AG04449 (cell line): Measurements from ENCODE around the gene OTC.

Experiments
- CTCF ChIA-PET: fragments of 350-600 bp; formaldehyde crosslinking; extraction: SDS; loops from one replicate; lab custom pipeline; 2021; ENCODE audit warnings: antibody characterized with exemption; lab: Yijun Ruan, JAX
- POLR2A ChIA-PET: fragments of 400-600, 350-600 bp; formaldehyde crosslinking; extraction: SDS; loops from one replicate; lab custom pipeline; 2020; ENCODE audit warnings: antibody characterized with exemption, inconsistent platforms; lab: Yijun Ruan, JAX
- DNase-seq: peaks from one replicate; pipeline ENCODE4 v3.0.0-alpha.2; 2010; ENCODE audit warnings: low read depth, low spot score
- H3K4me3 ChIP-seq: 2 replicates; pipeline ENCODE4 v1.5.1; 2011; ENCODE audit warnings: low read depth, mild to moderate bottlenecking, control low read depth, low read length
- CTCF ChIP-seq: IDR thresholded peaks from one replicate; pipeline ENCODE4 v1.5.1; 2011; ENCODE audit warnings: mild to moderate bottlenecking, moderate library complexity, low read length, control low read depth, inconsistent platforms; ENCODE audit not compliant: insufficient read depth; ENCODE audit errors: missing control alignments

Gene OTC

GRCh38 chrX:38365954-38366353 lies 13.6 kb downstream of the OTC start:
- ChIA-PET CTCF (no interaction called here), POLR2A (no interaction called here)
- no peak for DNase-seq
- TF ChIP-seq CTCF, result no peak
- no peak overlapping the region for H3K4me3 ChIP-seq

GRCh38 chrX:38368774-38369173 lies 16.4 kb downstream of the OTC start:
- H3K4me3 ChIP-seq, result no peak overlapping the region
- ChIA-PET CTCF (no interaction called here), POLR2A (no interaction called here)
- DNase-seq, result no peak
- no peak for TF ChIP-seq CTCF

GRCh38 chrX:38371641-38372040 lies 19.2 kb downstream of the OTC start:
- DNase-seq, result no peak

GRCh38 chrX:38374431-38374830 lies 22.0 kb downstream of the OTC start:
- ChIA-PET CTCF (no interaction called here), POLR2A (no interaction called here)
- no peak for DNase-seq
- H3K4me3 ChIP-seq, result no peak overlapping the region
- no peak for TF ChIP-seq CTCF

More at GRCh38 chrX:38371641-38372040, 19.2 kb downstream of the OTC start:
- no peak overlapping the region for H3K4me3 ChIP-seq
- TF ChIP-seq CTCF, result no peak
- ChIA-PET POLR2A (no interaction called here), CTCF (no interaction called here)

GRCh38 chrX:38375891-38376290 lies 23.5 kb downstream of the OTC start:
- no peak overlapping the region for H3K4me3 ChIP-seq
- TF ChIP-seq CTCF, result peak; percentile 15
- ChIA-PET CTCF (interaction anchor here (0.5 to 1.4 kb wide), 3 partner anchors 11 to 193 kb away, joined by 3 to 4 read pairs (median 3); partner anchors contain the start of gene RPGR), POLR2A (no interaction called here)
- DNase-seq, result no peak

- no peak for DNase-seq
- no peak overlapping the region for H3K4me3 ChIP-seq
- ChIA-PET CTCF (interaction anchor here (0.7 to 1.4 kb wide), 2 partner anchors 12 to 50 kb away, joined by 3 to 4 read pairs; partner anchors contain the start of gene RPGR), POLR2A (no interaction called here)
- no peak for TF ChIP-seq CTCF
These were observed 24.3 kb downstream of the OTC start for GRCh38 chrX:38376747-38377146.
